Skeletal muscle tissue (tissue), 4 donors: ENCODE data around the gene CTF1. TPM values are rescaled to one million over a fixed set of nuclear protein-coding genes. Genes with fewer than 3 reads are reported as not detected.
A peak's percentile ranks its signal among the peaks of the same experiment; 100 is the strongest.

Source experiments
- H3K27ac ChIP-seq: one replicate; pipeline ENCODE4 v1.7.0; 2013; ENCODE audit warnings: mild to moderate bottlenecking, low read depth, low read length, inconsistent platforms
- H3K27me3 ChIP-seq, 3 donors: one replicate each; pipeline ENCODE4 v1.7.0; 2013; ENCODE audit warnings: low read length in 3 of 3; ENCODE audit not compliant: control insufficient read depth in 3 of 3, insufficient read depth in 3 of 3
- H3K36me3 ChIP-seq, 3 donors: one replicate each; pipeline ENCODE4 v1.7.0; 2013; ENCODE audit warnings: low read length in 3 of 3; ENCODE audit not compliant: control insufficient read depth in 3 of 3, insufficient read depth in 3 of 3
- H3K4me1 ChIP-seq, 3 donors: one replicate each; pipeline ENCODE4 v1.7.0; 2013; ENCODE audit warnings: low read length in 3 of 3, mild to moderate bottlenecking in 3 of 3; ENCODE audit not compliant: control insufficient read depth in 3 of 3, insufficient read depth in 3 of 3
- H3K4me3 ChIP-seq, 3 donors: one replicate each; pipeline ENCODE4 v1.7.0; 2013; ENCODE audit warnings: low read length in 3 of 3
- H3K9ac ChIP-seq, 3 donors: one replicate each; pipeline ENCODE4 v1.7.0; 2013; ENCODE audit warnings: low read length in 3 of 3, mild to moderate bottlenecking in 3 of 3, moderate library complexity in 2 of 3, low read depth in 1 of 3
- H3K9me3 ChIP-seq, 3 donors: one replicate each; pipeline ENCODE4 v1.7.0; 2013; ENCODE audit warnings: low read length in 3 of 3; ENCODE audit not compliant: control insufficient read depth in 3 of 3
- total RNA-seq: library from RNA; depleted of rRNA; stranded (reverse); fragments of >200 nt; gene quantifications from one replicate; pipeline ENCODE4 v1.2.3, GENCODE V29; 2014
- donor health status: Osteomylitis.

CTF1 gene
- total RNA-seq, 1 donor from 2014 or later, result 0.52 TPM

DNA sequence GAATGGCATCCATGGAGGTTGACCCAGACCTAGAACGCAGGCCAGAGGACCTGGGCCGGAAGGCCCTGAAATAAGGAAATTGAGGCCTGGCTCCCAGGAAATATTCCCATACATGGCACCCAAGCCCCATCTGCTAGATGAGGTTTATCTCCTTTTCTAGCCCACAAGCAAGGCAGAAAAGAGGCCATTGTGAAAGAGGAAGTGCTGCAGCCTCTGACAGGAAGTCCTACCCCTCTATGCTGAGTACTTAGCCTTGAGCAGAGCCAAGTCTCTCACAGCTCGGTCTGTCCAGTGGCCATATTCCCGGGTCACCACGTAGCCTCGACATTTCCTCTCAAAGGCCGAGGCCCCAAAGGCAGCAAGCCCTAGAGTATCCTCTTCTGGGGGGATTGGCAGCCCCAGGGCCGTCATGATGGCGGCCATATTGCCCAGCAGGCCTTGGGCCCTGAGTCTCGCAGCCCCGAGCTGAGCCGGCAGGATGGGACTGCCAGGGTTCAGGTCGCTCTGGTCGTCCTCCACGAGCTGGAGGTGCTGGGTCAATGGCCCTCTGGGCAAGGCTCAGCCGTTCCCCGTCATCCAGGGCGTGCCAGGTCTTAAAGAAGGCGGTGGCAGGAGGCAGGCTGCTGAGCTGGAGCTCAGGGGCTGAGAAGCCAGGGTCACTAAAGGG is 7.8 kb downstream of the CTF1 start:
- peak overlapping the region in 2 of 3 donors; percentile 13 to 48 for H3K4me3 ChIP-seq
- peaks cover 14 to 34% (median 16%) of the 10 kb centered on the region in 3 donors for H3K4me1 ChIP-seq
- peak overlapping the region; percentile 62 for H3K27ac ChIP-seq
- H3K36me3 ChIP-seq, result no peaks in the 10 kb centered on the region
- H3K9ac ChIP-seq, result peak overlapping the region in 1 of 3 donors; percentile 20
- no peaks in the 10 kb centered on the region for H3K27me3 ChIP-seq
- H3K9me3 ChIP-seq, result no peaks in the 10 kb centered on the region

DNA sequence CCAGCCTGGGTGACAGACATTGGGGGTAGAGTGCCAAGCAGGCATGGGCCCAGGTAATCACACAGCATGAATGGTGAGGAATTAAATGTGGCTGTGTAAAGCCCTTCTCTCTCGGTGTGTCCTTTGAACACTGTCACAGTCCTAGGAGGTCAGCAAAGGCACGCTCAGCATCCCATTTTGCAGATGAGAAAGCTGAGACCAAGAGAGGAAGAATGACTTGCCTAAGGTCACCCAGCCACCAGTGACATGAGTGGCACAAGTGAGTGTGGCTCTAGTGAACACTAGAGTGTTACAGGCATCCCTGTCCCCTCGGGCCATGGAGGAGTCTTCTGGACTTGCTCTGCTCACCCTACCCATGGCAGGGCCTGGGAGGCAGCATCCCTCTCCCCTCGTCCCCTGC is 10.7 kb downstream of the CTF1 start:
- Histone ChIP-seq H3K4me1 (peaks cover 6 to 23% (median 9%) of the 10 kb centered on the region in 3 donors), H3K4me3 (no peak overlapping the region), H3K9me3 (no peaks in the 10 kb centered on the region), H3K27ac (no peak overlapping the region), H3K36me3 (no peaks in the 10 kb centered on the region), H3K9ac (no peak overlapping the region), H3K27me3 (no peaks in the 10 kb centered on the region)

DNA sequence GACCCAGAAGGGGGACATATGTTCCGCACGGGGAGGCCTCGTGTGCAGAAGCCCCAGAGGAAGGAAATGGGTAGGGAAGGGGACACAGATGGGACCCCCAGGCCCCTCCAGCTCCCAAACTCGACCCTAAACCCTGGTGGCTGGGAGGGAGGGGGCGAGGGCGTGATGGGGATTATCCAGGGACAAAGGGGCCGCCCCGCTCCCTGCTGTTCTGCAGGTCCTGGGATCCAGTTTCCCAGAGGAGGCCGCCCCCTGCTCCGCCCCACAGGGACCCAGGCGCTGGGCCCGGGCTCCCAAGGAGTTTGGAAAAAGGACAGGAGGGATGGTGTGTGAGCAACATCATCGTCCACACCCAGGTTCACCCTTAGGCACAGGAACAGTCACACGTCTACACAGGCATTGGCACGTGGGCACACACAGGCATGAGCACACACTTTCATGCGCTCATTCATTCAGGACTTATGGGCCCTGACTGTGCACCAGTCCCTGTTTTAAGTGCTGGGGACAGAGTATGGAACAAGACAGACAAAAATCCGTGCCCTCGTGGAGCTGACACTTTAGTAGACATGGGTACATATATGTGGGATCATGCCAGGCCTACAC is 14.1 kb downstream of the CTF1 start:
- H3K4me3 ChIP-seq, result no peak overlapping the region
- H3K36me3 ChIP-seq, result no peaks in the 10 kb centered on the region
- no peaks in the 10 kb centered on the region for H3K4me1 ChIP-seq
- H3K27ac ChIP-seq, result no peak overlapping the region
- H3K9me3 ChIP-seq, result no peaks in the 10 kb centered on the region
- H3K27me3 ChIP-seq, result no peaks in the 10 kb centered on the region
- no peak overlapping the region for H3K9ac ChIP-seq

DNA sequence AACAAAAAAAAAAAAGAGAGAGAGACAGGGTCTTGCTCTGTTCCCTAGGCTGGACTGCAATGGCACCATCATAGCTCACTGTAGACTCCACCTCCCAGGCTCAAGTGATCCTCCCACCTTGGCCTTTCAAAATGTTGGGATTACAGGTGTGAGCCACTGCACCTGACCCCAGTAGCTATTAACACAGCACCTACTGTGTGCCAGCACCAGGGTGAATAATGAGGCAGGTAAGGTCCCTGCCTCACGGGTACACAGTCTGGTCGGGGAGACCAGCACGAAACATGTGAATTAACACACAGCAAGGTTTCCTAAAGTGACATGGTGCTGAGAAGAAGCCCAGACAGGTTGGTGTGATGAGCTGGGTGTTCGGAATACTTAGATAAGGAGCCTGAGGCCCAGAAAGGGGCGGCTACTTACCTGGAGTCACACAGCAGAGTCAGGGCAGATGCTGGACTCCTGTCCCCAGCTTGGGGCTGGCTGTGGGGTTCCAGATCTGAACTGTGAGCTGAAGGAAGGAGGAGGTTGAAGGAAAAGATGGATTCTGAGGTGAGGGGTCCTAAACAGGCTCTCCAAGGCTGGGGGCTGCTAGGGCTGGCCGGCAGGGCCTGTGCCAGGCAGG is 16.5 kb downstream of the CTF1 start:
- Histone ChIP-seq H3K27ac (no peak overlapping the region), H3K36me3 (no peaks in the 10 kb centered on the region), H3K27me3 (no peaks in the 10 kb centered on the region), H3K9me3 (no peaks in the 10 kb centered on the region), H3K9ac (no peak overlapping the region), H3K4me3 (no peak overlapping the region), H3K4me1 (no peaks in the 10 kb centered on the region)

DNA sequence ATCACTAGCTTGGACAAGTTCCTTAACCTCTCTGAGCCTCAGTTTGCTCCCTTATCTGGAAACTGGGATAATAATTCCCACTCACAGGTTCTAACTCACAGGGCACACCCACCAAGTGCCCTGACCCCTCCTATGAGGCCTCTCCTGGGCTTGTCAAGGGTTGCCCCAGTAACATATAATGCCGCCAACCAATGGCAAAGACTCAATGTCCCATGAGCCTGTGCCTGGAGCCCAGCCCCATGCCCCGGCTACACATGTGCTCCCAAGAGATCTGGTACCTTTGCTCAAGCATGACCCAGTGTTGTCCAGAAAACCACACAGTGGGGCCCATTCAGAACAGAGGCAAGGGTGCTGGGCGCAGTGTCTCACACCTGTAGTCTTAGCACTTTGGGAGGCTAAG is 18.4 kb downstream of the CTF1 start:
- H3K4me1 ChIP-seq, result no peaks in the 10 kb centered on the region

DNA sequence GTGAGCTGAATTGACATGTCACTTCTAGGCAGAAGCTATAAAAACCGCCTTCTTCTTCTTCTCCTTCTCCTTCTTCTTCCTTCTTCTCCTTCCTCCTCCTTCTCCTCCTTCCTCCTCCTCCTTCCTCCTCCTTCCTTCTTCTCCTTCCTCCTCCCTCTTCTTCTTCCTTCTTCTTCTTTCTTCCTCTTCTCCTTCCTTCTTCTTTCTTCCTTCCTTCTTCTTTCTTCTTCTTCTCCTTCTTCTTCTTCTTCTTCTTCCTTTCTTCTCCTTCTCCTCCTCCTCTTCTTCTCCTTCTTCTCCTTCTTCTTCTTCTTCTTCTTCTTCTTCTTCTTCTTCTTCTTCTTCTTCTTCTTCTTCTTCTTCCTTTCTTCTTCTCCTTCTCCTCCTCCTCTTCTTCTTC is 22.2 kb downstream of the CTF1 start:
- Histone ChIP-seq H3K9me3 (no peaks in the 10 kb centered on the region), H3K27ac (no peak overlapping the region), H3K9ac (no peak overlapping the region), H3K27me3 (no peaks in the 10 kb centered on the region), H3K4me3 (no peak overlapping the region), H3K36me3 (no peaks in the 10 kb centered on the region), H3K4me1 (peaks cover 9 to 10% (median 10%) of the 10 kb centered on the region in 3 donors)

More for the DNA sequence above, 18.4 kb downstream of the CTF1 start:
- Histone ChIP-seq H3K4me3 (no peak overlapping the region), H3K9ac (no peak overlapping the region), H3K27me3 (no peaks in the 10 kb centered on the region), H3K27ac (no peak overlapping the region), H3K36me3 (no peaks in the 10 kb centered on the region), H3K9me3 (no peaks in the 10 kb centered on the region)

DNA sequence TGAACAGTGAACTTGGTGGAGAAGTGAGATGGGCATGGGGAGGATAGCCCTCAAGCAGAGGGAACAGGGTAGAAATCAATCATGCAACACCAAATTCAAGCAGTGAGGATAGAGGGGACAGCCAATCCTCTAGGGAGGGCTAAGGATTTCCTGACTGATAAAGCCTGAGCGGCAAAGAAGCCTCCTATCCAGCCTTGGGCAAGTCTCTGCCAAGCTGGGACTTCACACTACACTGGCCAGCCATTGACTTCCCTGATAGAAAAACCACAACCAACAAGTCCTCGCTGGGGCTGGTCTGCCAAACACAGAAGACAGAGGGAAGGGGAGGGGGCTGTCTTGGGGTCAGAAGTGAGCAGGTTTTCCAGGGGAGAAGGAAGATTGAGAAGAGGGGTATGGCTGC is 24.5 kb downstream of the CTF1 start:
- peaks cover 0 to 2% (median 0%) of the 10 kb centered on the region in 3 donors for H3K36me3 ChIP-seq

DNA sequence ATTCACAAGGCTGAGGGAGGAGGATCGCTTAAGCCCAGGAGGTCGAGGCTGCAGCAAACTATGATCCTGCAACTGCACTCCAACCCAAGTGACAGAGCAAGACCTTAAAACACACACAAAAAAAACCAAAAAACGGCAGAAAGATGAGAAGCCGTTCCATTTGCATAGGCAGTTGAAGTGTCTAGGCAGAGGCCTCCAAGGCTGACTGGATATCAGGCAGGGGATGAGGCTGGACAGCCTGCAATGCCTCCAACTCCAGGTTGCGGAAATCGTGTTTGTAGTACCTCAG is 25.0 kb downstream of the CTF1 start:
- Histone ChIP-seq H3K27me3 (no peaks in the 10 kb centered on the region), H3K27ac (peak overlapping the region; percentile 89), H3K4me1 (peaks cover 10 to 17% (median 11%) of the 10 kb centered on the region in 3 donors), H3K9me3 (no peaks in the 10 kb centered on the region), H3K4me3 (peak overlapping the region; percentile 70 to 87 (median 71)), H3K36me3 (peaks cover 0 to 3% (median 2%) of the 10 kb centered on the region in 3 donors), H3K9ac (peak overlapping the region; percentile 62 to 80 (median 70))

More for the DNA sequence above, 24.5 kb downstream of the CTF1 start:
- no peak overlapping the region for H3K4me3 ChIP-seq
- H3K4me1 ChIP-seq, result peaks cover 10 to 17% (median 11%) of the 10 kb centered on the region in 3 donors
- no peak overlapping the region for H3K27ac ChIP-seq
- H3K9me3 ChIP-seq, result no peaks in the 10 kb centered on the region
- H3K9ac ChIP-seq, result no peak overlapping the region
- H3K27me3 ChIP-seq, result no peaks in the 10 kb centered on the region

DNA sequence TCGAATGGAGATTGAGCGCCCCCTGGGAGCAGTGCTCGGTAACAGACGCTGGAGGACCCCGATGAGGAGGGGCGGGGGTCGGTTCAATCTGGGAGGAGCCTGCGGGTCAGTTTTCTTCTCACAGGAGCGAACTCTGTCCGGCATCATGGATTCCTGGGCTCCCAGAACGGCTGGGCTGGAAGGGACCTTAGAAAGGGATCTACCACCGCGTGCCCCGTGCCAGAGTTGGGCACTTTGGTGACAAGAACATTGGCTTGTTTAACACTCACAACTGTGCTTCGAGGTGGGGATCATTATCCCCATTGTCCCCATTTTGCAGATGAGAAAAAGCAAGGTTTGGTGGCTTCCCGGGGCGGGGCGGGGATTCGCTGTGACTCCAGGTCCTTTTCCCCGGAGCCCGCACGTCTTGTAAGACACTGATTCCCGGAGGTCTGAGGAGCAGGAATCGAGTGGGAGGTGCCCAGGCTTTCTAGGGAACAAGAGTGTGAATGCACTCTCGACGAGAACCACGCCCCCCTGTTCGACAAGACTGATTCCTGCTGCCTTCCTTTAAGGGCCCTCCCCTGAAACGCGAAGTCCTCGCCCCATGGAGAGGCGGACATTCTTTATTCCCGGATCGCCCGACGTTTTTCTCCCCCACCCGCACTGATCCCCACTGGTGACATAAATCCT is 25.5 kb downstream of the CTF1 start:
- Histone ChIP-seq H3K9me3 (no peaks in the 10 kb centered on the region), H3K36me3 (peaks cover 0 to 3% (median 2%) of the 10 kb centered on the region in 3 donors), H3K4me3 (peak overlapping the region; percentile 70 to 87 (median 71)), H3K9ac (peak overlapping the region; percentile 62 to 80 (median 70)), H3K27me3 (no peaks in the 10 kb centered on the region), H3K27ac (peak overlapping the region; percentile 89), H3K4me1 (peaks cover 10 to 17% (median 11%) of the 10 kb centered on the region in 3 donors)
